Fibroblast of upper back skin (primary cell): ENCODE results near the gene RBMS2.
"Not testable (repeated sequence)": the region's sequence is repeated elsewhere in the genome, so short reads cannot be mapped to it uniquely, and the experiment has no call there.

Experiments used
- DNase-seq: peaks from one replicate; pipeline ENCODE4 v3.0.0-alpha.2; 2013

The RBMS2 gene

GRCh38 chr12:56518570-56518969 is 3.0 kb upstream of the RBMS2 start:
- no peak for DNase-seq

GRCh38 chr12:56520048-56520447 is 1.6 kb upstream of the RBMS2 start:
- DNase-seq = no peak

- DNase-seq = no peak
Measured at GRCh38 chr12:56520506-56520905, 1.1 kb upstream of the RBMS2 start.

- no peak for DNase-seq
Measured at GRCh38 chr12:56521209-56521589, 421 bp upstream of the RBMS2 start.

- peak; percentile 40 for DNase-seq
Measured at GRCh38 chr12:56522411-56523193, 982 bp downstream of the RBMS2 start.

GRCh38 chr12:56528846-56529245 is 7.2 kb downstream of the RBMS2 start:
- peak; percentile 70 for DNase-seq

- DNase-seq = no peak
Measured at GRCh38 chr12:56529656-56530055, 8.0 kb downstream of the RBMS2 start.

- no peak for DNase-seq
Measured at GRCh38 chr12:56530390-56531055, 8.9 kb downstream of the RBMS2 start.

GRCh38 chr12:56537546-56537945 is 15.9 kb downstream of the RBMS2 start:
- DNase-seq = no peak

GRCh38 chr12:56541631-56542030 is 20.0 kb downstream of the RBMS2 start:
- DNase-seq = no peak

GRCh38 chr12:56542164-56542563 is 20.5 kb downstream of the RBMS2 start:
- DNase-seq = no peak

- no peak for DNase-seq
Measured at GRCh38 chr12:56545023-56545604, 23.5 kb downstream of the RBMS2 start.

- DNase-seq = no peak
Measured at GRCh38 chr12:56546680-56547079, 25.1 kb downstream of the RBMS2 start.

GRCh38 chr12:56551070-56551469 is 29.4 kb downstream of the RBMS2 start:
- DNase-seq = no peak

- peak; percentile 60 for DNase-seq
Measured at GRCh38 chr12:56565510-56566101, 44.0 kb downstream of the RBMS2 start.

GRCh38 chr12:56568146-56568545 is 46.5 kb downstream of the RBMS2 start:
- DNase-seq = no peak

- peak; percentile 35 for DNase-seq
Measured at GRCh38 chr12:56571121-56571520, 49.5 kb downstream of the RBMS2 start.

- DNase-seq = no peak
Measured at GRCh38 chr12:56572288-56572687, 50.7 kb downstream of the RBMS2 start.

GRCh38 chr12:56574210-56574609 is 52.6 kb downstream of the RBMS2 start:
- DNase-seq = no peak

- DNase-seq = not testable (repeated sequence)
Measured at GRCh38 chr12:56577248-56577647, 55.6 kb downstream of the RBMS2 start.

GRCh38 chr12:56578983-56579546 is 57.4 kb downstream of the RBMS2 start:
- DNase-seq = no peak

- DNase-seq = peak; percentile 25
Measured at GRCh38 chr12:56581418-56582145, 60.0 kb downstream of the RBMS2 start.

- DNase-seq = no peak
Measured at GRCh38 chr12:56585098-56585497, 63.5 kb downstream of the RBMS2 start.
